ENCODE data around the gene VAX1. TPM values are rescaled to one million over a fixed set of nuclear protein-coding genes. Genes with fewer than 3 reads are reported as not detected.

The VAX1 gene
- polyA plus RNA-seq, 1 experiment: not detected

GRCh38 chr10:117138838-117139580, 939 bp upstream of the VAX1 start:
- no peak for TF ChIP-seq CTCF (IDR thresholded peaks at IDR 0.05; ENCODE audit: low read depth, low read length)
- H3K27ac ChIP-seq (ENCODE audit: low read depth, low read length): no peak overlapping the region
- no peak overlapping the region for H3K4me3 ChIP-seq (ENCODE audit: low read depth, low read length)
- ChIA-PET CTCF (no interaction called here), POLR2A (no interaction called here)
- DNase-seq (ENCODE audit: low read depth, low spot score): no peak
- H3K9me3 ChIP-seq (ENCODE audit: control insufficient read depth, insufficient read depth, low read length): peaks cover 24% of the 10 kb centered on the region
- peaks cover 72% of the 10 kb centered on the region for H3K27me3 ChIP-seq (ENCODE audit: control insufficient read depth, insufficient read depth, low read length)

GRCh38 chr10:117137031-117137910, 799 bp downstream of the VAX1 start:
- H3K4me3 ChIP-seq (ENCODE audit: low read depth, low read length): peak overlapping the region; percentile 25; the same call in 1 of the 2 replicates
- H3K27ac ChIP-seq (ENCODE audit: low read depth, low read length): no peak overlapping the region
- POLR2A ChIA-PET: no interaction called here
- TF ChIP-seq CTCF (IDR thresholded peaks at IDR 0.05; ENCODE audit: low read depth, low read length): no peak
- CTCF ChIA-PET: no interaction called here
- peaks cover 82% of the 10 kb centered on the region for H3K27me3 ChIP-seq (ENCODE audit: control insufficient read depth, insufficient read depth, low read length)
- H3K9me3 ChIP-seq (ENCODE audit: control insufficient read depth, insufficient read depth, low read length): peaks cover 24% of the 10 kb centered on the region
- DNase-seq (ENCODE audit: low read depth, low spot score): no peak

- CTCF ChIA-PET: interaction anchor here (0.6 kb wide), 1 partner anchor 184 kb away, joined by 3 read pairs; no protein-coding TSS in a partner anchor
- no peak for DNase-seq (ENCODE audit: low read depth, low spot score)
- Histone ChIP-seq H3K27ac (ENCODE audit: low read depth, low read length) (no peak overlapping the region), H3K27me3 (ENCODE audit: control insufficient read depth, insufficient read depth, low read length) (peaks cover 85% of the 10 kb centered on the region), H3K9me3 (ENCODE audit: control insufficient read depth, insufficient read depth, low read length) (peaks cover 24% of the 10 kb centered on the region), H3K4me3 (ENCODE audit: low read depth, low read length) (no peak overlapping the region)
- TF ChIP-seq CTCF (IDR thresholded peaks at IDR 0.05; ENCODE audit: low read depth, low read length): no peak
- POLR2A ChIA-PET: no interaction called here
Measured at GRCh38 chr10:117136391-117136975, 1.6 kb downstream of the VAX1 start.

GRCh38 chr10:117135480-117136140, 2.5 kb downstream of the VAX1 start:
- no peak overlapping the region for H3K4me3 ChIP-seq (ENCODE audit: low read depth, low read length)
- peaks cover 85% of the 10 kb centered on the region for H3K27me3 ChIP-seq (ENCODE audit: control insufficient read depth, insufficient read depth, low read length)
- POLR2A ChIA-PET: no interaction called here
- no peak for TF ChIP-seq CTCF (IDR thresholded peaks at IDR 0.05; ENCODE audit: low read depth, low read length)
- DNase-seq (ENCODE audit: low read depth, low spot score): no peak
- H3K9me3 ChIP-seq (ENCODE audit: control insufficient read depth, insufficient read depth, low read length): peaks cover 26% of the 10 kb centered on the region
- CTCF ChIA-PET: interaction anchor here (1.2 kb wide), 1 partner anchor 347 kb away, joined by 3 read pairs; no protein-coding TSS in a partner anchor
- no peak overlapping the region for H3K27ac ChIP-seq (ENCODE audit: low read depth, low read length)
